ENCODE data around the gene NGDN.

The NGDN gene

DNA sequence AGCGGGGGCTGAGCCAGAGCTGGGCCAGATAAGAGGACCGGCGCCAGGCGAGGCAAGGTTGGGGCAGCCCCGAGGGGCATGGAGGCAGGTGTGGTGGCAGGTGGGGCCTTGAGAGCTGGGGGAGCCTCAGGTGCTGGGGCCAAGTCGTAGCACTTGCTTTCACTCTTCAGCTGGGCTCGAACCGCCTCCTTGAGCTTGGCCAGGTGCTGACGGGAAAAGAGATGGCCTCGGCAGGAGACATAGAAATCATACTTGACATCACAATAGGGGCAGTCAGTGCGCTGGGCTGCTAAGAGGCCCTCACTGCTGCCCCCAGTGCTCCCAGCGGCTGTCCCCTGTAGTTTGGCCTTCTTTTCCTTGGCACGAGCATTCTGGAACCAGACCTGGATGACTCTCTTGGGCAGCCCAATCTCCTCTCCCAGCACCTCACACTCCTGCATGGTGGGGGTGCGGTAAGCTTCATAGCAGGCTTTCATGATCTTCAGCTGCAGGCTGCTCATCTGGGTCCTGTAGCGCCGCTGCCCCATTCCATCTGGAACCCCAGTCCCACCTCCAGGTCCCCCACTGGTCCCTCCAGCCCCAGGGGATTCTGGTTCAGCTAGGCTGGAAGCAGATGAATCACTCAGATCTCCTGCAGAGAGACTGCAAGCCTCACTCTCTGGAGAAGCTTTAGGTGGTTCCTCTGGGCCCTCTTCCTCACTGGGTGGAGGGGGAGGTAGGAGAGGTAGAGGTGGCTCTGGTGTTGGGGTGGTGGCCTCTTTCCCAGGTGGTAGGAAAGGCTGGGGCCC is 53.9 kb downstream of the NGDN start:
- DNase-seq, result no peak

DNA sequence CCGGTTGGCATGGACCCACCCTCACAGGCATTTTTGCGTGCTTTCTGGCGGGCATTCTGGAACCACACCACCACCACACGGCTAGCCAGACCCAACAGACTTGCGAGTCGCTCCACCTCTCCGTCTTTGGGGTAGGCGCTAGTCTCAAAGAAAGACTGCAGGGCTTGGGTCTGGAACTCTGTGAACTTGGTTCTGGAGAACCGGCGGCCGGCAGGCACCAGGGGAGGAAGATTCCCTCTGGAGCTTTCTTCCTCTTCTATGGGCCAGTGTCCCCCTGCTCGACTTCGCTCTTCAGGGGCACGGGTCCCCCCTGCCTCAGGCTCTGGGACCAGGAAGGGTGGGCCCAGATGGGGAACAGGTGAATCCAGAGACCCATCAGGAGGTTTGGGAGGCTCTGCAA is 55.5 kb downstream of the NGDN start:
- DNase-seq, result no peak

DNA sequence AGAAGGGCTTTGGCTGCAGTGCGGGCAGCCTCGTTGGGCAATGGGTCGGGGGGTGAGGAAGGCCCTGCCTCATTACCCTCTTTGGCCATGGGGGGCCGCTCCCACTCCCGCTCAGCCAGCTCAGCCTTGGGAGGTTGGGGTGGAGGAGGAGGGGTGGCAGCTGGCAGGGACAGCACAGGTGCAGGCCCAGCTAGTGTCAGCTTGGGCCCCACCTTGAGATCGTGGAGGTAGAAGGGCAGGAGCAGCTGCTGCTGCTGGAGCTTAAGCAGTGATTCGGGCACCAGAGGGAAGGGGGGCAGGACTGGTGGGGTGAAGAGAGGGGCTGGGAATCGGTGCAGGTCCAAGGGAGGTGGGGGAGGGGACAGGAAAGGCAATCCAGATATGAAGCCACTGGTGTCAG is 56.1 kb downstream of the NGDN start:
- peak; percentile 37 to 76 for DNase-seq

Data from NCI-H524 (cell line).